GM18498 (cell line): ENCODE results near the gene RAI14.
"Not testable (repeated sequence)": the region's sequence is repeated elsewhere in the genome, so short reads cannot be mapped to it uniquely, and the experiment has no call there.

Experiments
- ATAC-seq: cut with Tn5 transposase; IDR thresholded peaks from one replicate; pipeline ENCODE4 v1.9.1; 2021; ENCODE audit warnings: mild to moderate bottlenecking, moderate library complexity; ENCODE audit not compliant: unreplicated experiment

Gene RAI14

GRCh38 chr5:34724741-34725140 is 68.6 kb downstream of the RAI14 start:
- ATAC-seq, result no peak

GRCh38 chr5:34727166-34727749 is 71.1 kb downstream of the RAI14 start:
- not testable (repeated sequence) for ATAC-seq

GRCh38 chr5:34728236-34728635 is 72.1 kb downstream of the RAI14 start:
- no peak for ATAC-seq

GRCh38 chr5:34731435-34732232 is 75.5 kb downstream of the RAI14 start:
- ATAC-seq, result no peak

GRCh38 chr5:34734326-34734725 is 78.2 kb downstream of the RAI14 start:
- no peak for ATAC-seq

- no peak for ATAC-seq
Observed at GRCh38 chr5:34735491-34736426, 79.6 kb downstream of the RAI14 start.

GRCh38 chr5:34736445-34737115 is 80.5 kb downstream of the RAI14 start:
- ATAC-seq, result no peak

GRCh38 chr5:34737731-34738130 is 81.6 kb downstream of the RAI14 start:
- no peak for ATAC-seq

GRCh38 chr5:34738381-34738780 is 82.3 kb downstream of the RAI14 start:
- no peak for ATAC-seq

- no peak for ATAC-seq
Observed at GRCh38 chr5:34740389-34740806, 84.3 kb downstream of the RAI14 start.

GRCh38 chr5:34742061-34742460 is 85.9 kb downstream of the RAI14 start:
- no peak for ATAC-seq

GRCh38 chr5:34743878-34744277 is 87.8 kb downstream of the RAI14 start:
- no peak for ATAC-seq

- ATAC-seq, result no peak
Observed at GRCh38 chr5:34748431-34748830, 92.3 kb downstream of the RAI14 start.

- no peak for ATAC-seq
Observed at GRCh38 chr5:34749431-34749873, 93.3 kb downstream of the RAI14 start.

- ATAC-seq, result no peak
Observed at GRCh38 chr5:34750206-34750605, 94.1 kb downstream of the RAI14 start.

GRCh38 chr5:34751807-34752736 is 95.9 kb downstream of the RAI14 start:
- no peak for ATAC-seq

GRCh38 chr5:34753236-34753635 is 97.1 kb downstream of the RAI14 start:
- ATAC-seq, result not testable (repeated sequence)

- no peak for ATAC-seq
Observed at GRCh38 chr5:34755926-34756325, 99.8 kb downstream of the RAI14 start.

GRCh38 chr5:34756781-34757624 is 100.9 kb downstream of the RAI14 start:
- no peak for ATAC-seq
